Liver (tissue), 3 donors: ENCODE results near the gene ZBTB2.

Source experiments
- CTCF ChIP-seq: fragments of 150-350 bp; IDR thresholded peaks from 2 replicates; pipeline ENCODE4 v1.5.1; 2017; ENCODE audit warnings: improper control_type of control experiment, low read depth, low read length; ENCODE audit not compliant: missing input control
- FOXA1 ChIP-seq: IDR thresholded peaks from 2 replicates; pipeline ENCODE4 v1.6.1; 2016; ENCODE audit warnings: antibody characterized with exemption
- GABPA ChIP-seq, 2 donors: IDR thresholded peaks in 1 of 2; conservative IDR thresholded peaks in 1 of 2; 2 replicates each; pipeline ENCODE4 v1.6.1; 2016; ENCODE audit warnings: antibody characterized with exemption in 2 of 2, mild to moderate bottlenecking in 1 of 2, moderate library complexity in 1 of 2
- JUND ChIP-seq, 2 donors: IDR thresholded peaks; 2 replicates each; pipeline ENCODE4 v1.6.1; 2016; ENCODE audit warnings: antibody characterized with exemption in 2 of 2
- MAX ChIP-seq: IDR thresholded peaks from 2 replicates; pipeline ENCODE4 v1.6.1; 2016; ENCODE audit warnings: antibody characterized with exemption
- RAD21 ChIP-seq, 2 donors: IDR thresholded peaks; 2 replicates each; pipeline ENCODE4 v1.6.1; 2016; ENCODE audit warnings: antibody characterized with exemption in 2 of 2, mild to moderate bottlenecking in 2 of 2
- REST ChIP-seq: IDR thresholded peaks from 2 replicates; pipeline ENCODE4 v1.6.1; 2016; ENCODE audit warnings: antibody characterized with exemption, mild to moderate bottlenecking
- TAF1 ChIP-seq: conservative IDR thresholded peaks from 2 replicates; pipeline ENCODE4 v1.6.1; 2016; ENCODE audit warnings: antibody characterized with exemption, mild to moderate bottlenecking
- donor health status: healthy.
- donor health status: healthy.

DNA sequence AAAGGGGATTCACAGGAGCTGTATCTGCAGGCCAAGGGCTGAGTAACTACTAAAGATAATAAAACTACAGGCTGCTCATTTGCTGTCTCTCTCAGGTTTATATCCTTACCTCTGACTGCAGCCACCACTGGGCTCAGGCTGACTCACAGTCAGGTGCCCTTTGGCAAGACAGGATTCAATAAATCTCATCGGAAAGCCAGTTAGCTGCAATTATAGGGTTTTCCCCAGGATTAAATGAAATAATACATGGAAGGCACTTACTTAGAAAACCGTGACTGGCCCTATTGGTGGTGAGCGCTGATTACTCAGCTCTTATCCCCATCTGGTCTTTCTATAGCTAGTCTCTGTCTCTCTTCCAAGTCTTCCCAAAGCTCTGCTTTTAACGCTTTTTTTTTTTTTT, 34.2 kb upstream of the ZBTB2 start:
- no peak for TF ChIP-seq CTCF
- TF ChIP-seq RAD21 (IDR thresholded peaks at IDR 0.05): no peak
- TF ChIP-seq FOXA1: no peak
- no peak for TF ChIP-seq REST
- no peak for TF ChIP-seq GABPA (IDR thresholded peaks at IDR 0.05 in 1 of 2, conservative IDR thresholded peaks at IDR 0.05 in 1 of 2)
- no peak for TF ChIP-seq TAF1
- TF ChIP-seq MAX: no peak
- TF ChIP-seq JUND (IDR thresholded peaks at IDR 0.05): no peak
